ENCODE results near the gene KIF4B. TPM values are rescaled to one million over a fixed set of nuclear protein-coding genes. Genes with fewer than 3 reads are reported as not detected.

KIF4B gene
- total RNA-seq, 4 donors from 2014 or later: 0.07 TPM; not detected in 3

GRCh38 chr5:155040984-155041653 is 27.6 kb downstream of the KIF4B start:
- no peaks in the 10 kb centered on the region for H3K36me3 ChIP-seq
- TF ChIP-seq POLR2A (IDR thresholded peaks at IDR 0.05): no peak
- no peaks in the 10 kb centered on the region for H3K4me1 ChIP-seq
- DNase-seq: no peak
- no peaks in the 10 kb centered on the region for H3K9me3 ChIP-seq
- intact Hi-C loops (cut with DNase I; ENCODE audit: low total_unique reads): no loop called here
- H3K27me3 ChIP-seq: no peaks in the 10 kb centered on the region
- no peak overlapping the region for H3K27ac ChIP-seq
- no peak overlapping the region for H3K4me3 ChIP-seq

DNA sequence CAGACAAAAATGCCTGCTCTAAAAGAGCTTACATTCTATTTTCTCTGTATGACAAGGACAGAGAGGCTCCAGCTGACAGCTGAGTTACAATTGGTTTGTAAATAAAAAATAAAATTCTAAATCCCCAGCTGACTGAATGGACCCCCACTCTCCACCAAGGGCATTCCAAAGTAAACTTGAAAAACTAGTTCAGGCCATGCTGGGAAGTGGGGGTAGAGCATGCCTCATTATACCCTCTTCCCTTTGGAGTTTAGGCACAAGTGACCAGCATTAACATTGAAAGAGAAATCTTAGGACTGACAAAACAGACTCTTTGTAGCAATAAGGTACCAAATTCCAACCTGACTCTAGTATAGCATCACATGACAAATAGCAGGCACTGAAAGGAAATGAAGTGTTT is 31.0 kb downstream of the KIF4B start:
- H3K27ac ChIP-seq: no peak overlapping the region
- TF ChIP-seq POLR2A (IDR thresholded peaks at IDR 0.05) (no peak), CTCF (IDR thresholded peaks at IDR 0.05) (no peak)
- intact Hi-C loops (cut with DNase I; ENCODE audit: low total_unique reads): no loop called here
- no peaks in the 10 kb centered on the region for H3K4me1 ChIP-seq
- no peak overlapping the region for H3K4me3 ChIP-seq
- no peaks in the 10 kb centered on the region for H3K36me3 ChIP-seq
- no peaks in the 10 kb centered on the region for H3K27me3 ChIP-seq
- no peaks in the 10 kb centered on the region for H3K9me3 ChIP-seq
- no peak for DNase-seq

- no peaks in the 10 kb centered on the region for H3K4me1 ChIP-seq
Measured at GRCh38 chr5:155046591-155046990, 33.0 kb downstream of the KIF4B start.

DNA sequence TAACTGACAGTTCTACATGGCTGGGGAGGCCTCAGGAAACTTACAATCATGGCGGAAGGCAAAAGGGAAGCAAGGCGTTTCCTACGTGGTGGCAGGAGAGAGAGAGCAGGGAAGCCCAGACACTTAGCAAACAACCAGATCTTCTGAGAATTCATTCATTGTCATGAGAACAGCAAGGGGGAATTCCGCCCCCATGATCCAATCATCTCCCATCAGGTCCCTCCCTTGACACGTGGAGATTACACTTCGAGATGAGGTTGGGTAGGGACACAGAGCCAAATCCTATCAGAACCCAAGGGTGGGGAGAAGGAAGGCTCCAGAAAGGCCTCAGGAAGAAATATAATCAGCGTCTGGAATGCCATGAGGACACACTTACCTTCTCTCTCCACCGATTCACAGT is 34.3 kb downstream of the KIF4B start:
- H3K9me3 ChIP-seq: no peaks in the 10 kb centered on the region
- H3K4me3 ChIP-seq: no peak overlapping the region
- no peak overlapping the region for H3K27ac ChIP-seq
- H3K4me1 ChIP-seq: no peaks in the 10 kb centered on the region
- TF ChIP-seq POLR2A (IDR thresholded peaks at IDR 0.05) (no peak), CTCF (IDR thresholded peaks at IDR 0.05) (no peak)
- no peaks in the 10 kb centered on the region for H3K36me3 ChIP-seq
- intact Hi-C loops (cut with DNase I; ENCODE audit: low total_unique reads): no loop called here
- DNase-seq: no peak
- H3K27me3 ChIP-seq: no peaks in the 10 kb centered on the region

More at GRCh38 chr5:155046591-155046990, 33.0 kb downstream of the KIF4B start:
- intact Hi-C loops (cut with DNase I; ENCODE audit: low total_unique reads): no loop called here
- no peaks in the 10 kb centered on the region for H3K9me3 ChIP-seq
- no peaks in the 10 kb centered on the region for H3K27me3 ChIP-seq
- TF ChIP-seq CTCF (IDR thresholded peaks at IDR 0.05): no peak
- TF ChIP-seq POLR2A (IDR thresholded peaks at IDR 0.05): no peak
- no peak overlapping the region for H3K4me3 ChIP-seq
- H3K27ac ChIP-seq: no peak overlapping the region
- H3K36me3 ChIP-seq: no peaks in the 10 kb centered on the region
- DNase-seq: no peak

DNA sequence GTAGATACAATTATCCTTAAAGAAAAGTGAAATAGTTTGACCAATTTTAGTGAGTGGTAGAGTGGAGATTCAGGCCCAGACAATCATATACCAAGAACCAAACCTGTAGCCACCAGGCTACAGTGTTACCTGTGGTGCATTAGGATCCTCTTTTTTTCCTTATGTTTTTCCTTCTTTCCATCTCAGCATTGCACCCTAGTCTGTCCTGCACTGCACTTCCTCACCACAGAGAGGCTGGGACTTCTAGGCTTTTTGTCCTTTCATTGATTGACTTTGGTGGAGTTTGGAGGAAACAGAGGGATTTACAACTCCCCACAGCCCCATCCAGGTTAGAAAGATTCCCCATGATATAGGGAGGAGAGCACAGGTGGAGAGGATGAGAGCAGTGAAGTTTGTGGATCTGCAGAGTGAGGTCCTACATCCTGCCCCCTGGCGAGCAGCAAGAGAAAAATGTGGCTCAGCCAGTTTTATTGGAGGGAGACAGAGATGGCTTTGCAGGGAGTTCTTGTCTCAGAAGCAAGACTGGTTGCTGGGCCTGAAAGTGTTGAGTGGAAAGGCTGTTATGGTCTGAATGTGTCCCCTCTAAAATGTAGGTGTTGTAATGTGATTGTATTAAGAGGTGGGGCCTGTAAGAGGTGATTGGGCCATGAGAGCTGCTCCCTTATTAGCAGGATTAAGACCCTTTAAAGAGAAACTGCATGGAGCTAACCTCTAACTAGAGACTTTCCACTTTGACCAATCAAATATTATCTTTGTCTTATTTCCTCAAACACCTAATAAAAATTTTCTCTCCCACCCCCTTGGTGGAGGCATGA is 36.2 kb downstream of the KIF4B start:
- Histone ChIP-seq H3K36me3 (no peaks in the 10 kb centered on the region), H3K27me3 (no peaks in the 10 kb centered on the region), H3K27ac (no peak overlapping the region), H3K9me3 (no peaks in the 10 kb centered on the region), H3K4me3 (no peak overlapping the region), H3K4me1 (no peaks in the 10 kb centered on the region)
- DNase-seq: no peak
- intact Hi-C loops (cut with DNase I; ENCODE audit: low total_unique reads): no loop called here
- TF ChIP-seq CTCF (IDR thresholded peaks at IDR 0.05) (no peak), POLR2A (IDR thresholded peaks at IDR 0.05) (no peak)
